GM23338 (cell line): Measurements from ENCODE around the gene KRTAP10-9.

Experiments
- EZH2 ChIP-seq: fragments of 200-600 bp; sonication (generic); IDR thresholded peaks from one replicate; pipeline ENCODE4 v1.8.0; 2017; ENCODE audit warnings: antibody characterized with exemption, mild to moderate bottlenecking, low read depth; ENCODE audit not compliant: unreplicated experiment
- EZH2phosphoT487 ChIP-seq: fragments of 200-600 bp; sonication (generic); IDR thresholded peaks from one replicate; pipeline ENCODE4 v1.8.1; 2018; ENCODE audit warnings: antibody characterized with exemption; ENCODE audit not compliant: unreplicated experiment
- JUNB ChIP-seq: IDR thresholded peaks from one replicate; pipeline ENCODE4 v1.6.1; 2016; ENCODE audit warnings: antibody characterized with exemption; ENCODE audit not compliant: unreplicated experiment
- NANOG ChIP-seq: IDR thresholded peaks from 2 replicates; pipeline ENCODE4 v1.6.1; 2016; ENCODE audit warnings: antibody characterized with exemption, borderline replicate concordance
- POLR2AphosphoS5 ChIP-seq: IDR thresholded peaks from 2 replicates; pipeline ENCODE4 v1.6.1; 2016; ENCODE audit warnings: antibody characterized with exemption, low read depth
- ZNF331 ChIP-seq: fragments of 250-450 bp; sonication (Bioruptor Pico); IDR thresholded peaks from 2 replicates; pipeline ENCODE4 v1.5.0; 2020; ENCODE audit warnings: low read depth, mild to moderate bottlenecking, moderate library complexity
- TF ChIP-seq, protein P1 (sequence below), 2 experiments: fragments of 200-600 bp in 1 of 2; sonication (generic) in 1 of 2; conservative IDR thresholded peaks; 2 replicates each; pipeline versions ENCODE4 v1.5.1 to v1.6.1; 2016 to 2017; ENCODE audit warnings: antibody characterized with exemption in 2 of 2, low read depth in 2 of 2, mild to moderate bottlenecking in 2 of 2, moderate library complexity in 1 of 2
- TF ChIP-seq, protein P2 (sequence below): IDR thresholded peaks from 2 replicates; pipeline ENCODE4 v1.6.1; 2016; ENCODE audit warnings: antibody characterized with exemption

DNA sequence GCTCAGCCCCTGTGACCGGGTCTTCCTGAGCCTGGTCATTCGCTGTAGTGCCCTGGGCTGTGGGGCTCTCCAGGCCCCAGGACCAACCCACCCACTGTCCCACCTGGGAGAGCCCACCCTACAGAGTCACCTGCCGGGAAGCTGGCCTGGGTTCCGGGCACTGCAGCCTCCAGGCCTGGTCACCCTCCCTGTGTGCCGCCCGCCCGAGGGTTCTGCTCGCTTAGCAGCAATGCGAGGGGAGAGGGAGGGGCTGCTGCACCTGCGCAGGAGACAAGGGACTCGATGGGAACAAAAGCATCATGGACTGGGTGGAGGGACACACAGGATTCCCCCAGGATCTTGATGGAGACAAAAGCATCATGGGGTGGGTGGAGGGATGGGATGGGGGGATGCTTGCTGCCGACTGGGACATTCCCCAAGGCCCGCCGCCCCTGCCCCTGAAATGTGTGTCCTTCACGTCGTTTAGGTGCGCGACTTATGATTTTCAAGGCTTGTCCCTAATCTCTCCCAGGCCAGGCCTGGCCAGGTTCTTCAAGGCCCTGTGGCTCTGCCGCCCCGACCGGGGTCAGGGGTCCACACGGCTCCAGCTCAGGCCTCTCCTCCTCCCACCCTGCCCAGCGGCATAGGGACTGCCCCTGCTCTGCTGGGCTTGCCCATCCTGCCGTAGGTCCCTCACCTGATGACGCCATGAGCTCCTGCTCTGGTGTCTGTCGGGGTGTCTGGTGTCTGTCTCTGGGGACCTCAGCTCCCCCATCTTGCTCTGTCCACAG is 13.3 kb upstream of the KRTAP10-9 start:
- TF ChIP-seq, protein P1, sequence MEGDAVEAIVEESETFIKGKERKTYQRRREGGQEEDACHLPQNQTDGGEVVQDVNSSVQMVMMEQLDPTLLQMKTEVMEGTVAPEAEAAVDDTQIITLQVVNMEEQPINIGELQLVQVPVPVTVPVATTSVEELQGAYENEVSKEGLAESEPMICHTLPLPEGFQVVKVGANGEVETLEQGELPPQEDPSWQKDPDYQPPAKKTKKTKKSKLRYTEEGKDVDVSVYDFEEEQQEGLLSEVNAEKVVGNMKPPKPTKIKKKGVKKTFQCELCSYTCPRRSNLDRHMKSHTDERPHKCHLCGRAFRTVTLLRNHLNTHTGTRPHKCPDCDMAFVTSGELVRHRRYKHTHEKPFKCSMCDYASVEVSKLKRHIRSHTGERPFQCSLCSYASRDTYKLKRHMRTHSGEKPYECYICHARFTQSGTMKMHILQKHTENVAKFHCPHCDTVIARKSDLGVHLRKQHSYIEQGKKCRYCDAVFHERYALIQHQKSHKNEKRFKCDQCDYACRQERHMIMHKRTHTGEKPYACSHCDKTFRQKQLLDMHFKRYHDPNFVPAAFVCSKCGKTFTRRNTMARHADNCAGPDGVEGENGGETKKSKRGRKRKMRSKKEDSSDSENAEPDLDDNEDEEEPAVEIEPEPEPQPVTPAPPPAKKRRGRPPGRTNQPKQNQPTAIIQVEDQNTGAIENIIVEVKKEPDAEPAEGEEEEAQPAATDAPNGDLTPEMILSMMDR (conservative IDR thresholded peaks at IDR 0.05; ENCODE audit: low read depth in 2 of 2), result no peak
- TF ChIP-seq ZNF331 (CRISPR knock-in tag) (no peak), POLR2AphosphoS5 (no peak), EZH2 (no peak), EZH2phosphoT487 (no peak), NANOG (no peak), JUNB (no peak)
- TF ChIP-seq, protein P2, sequence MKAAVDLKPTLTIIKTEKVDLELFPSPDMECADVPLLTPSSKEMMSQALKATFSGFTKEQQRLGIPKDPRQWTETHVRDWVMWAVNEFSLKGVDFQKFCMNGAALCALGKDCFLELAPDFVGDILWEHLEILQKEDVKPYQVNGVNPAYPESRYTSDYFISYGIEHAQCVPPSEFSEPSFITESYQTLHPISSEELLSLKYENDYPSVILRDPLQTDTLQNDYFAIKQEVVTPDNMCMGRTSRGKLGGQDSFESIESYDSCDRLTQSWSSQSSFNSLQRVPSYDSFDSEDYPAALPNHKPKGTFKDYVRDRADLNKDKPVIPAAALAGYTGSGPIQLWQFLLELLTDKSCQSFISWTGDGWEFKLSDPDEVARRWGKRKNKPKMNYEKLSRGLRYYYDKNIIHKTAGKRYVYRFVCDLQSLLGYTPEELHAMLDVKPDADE, result no peak
